HG03342 (cell line): Measurements from ENCODE around the gene PRPF6.
"Not testable (repeated sequence)": the region's sequence is repeated elsewhere in the genome, so short reads cannot be mapped to it uniquely, and the experiment has no call there.

Source experiments
- ATAC-seq: cut with Tn5 transposase; IDR thresholded peaks from one replicate; pipeline ENCODE4 v1.9.1; 2021; ENCODE audit warnings: mild to moderate bottlenecking, moderate library complexity; ENCODE audit not compliant: unreplicated experiment

The PRPF6 gene

GRCh38 chr20:64010711-64011237 is 29.8 kb downstream of the PRPF6 start:
- no peak for ATAC-seq

- ATAC-seq = no peak
These were observed 30.4 kb downstream of the PRPF6 start for GRCh38 chr20:64011366-64011779.

GRCh38 chr20:64012385-64013154 is 31.6 kb downstream of the PRPF6 start:
- ATAC-seq = not testable (repeated sequence)

GRCh38 chr20:64015635-64016034 is 34.7 kb downstream of the PRPF6 start:
- no peak for ATAC-seq

GRCh38 chr20:64021124-64021975 is 40.4 kb downstream of the PRPF6 start:
- ATAC-seq = no peak

- ATAC-seq = no peak
These were observed 41.9 kb downstream of the PRPF6 start for GRCh38 chr20:64022671-64023360.

GRCh38 chr20:64023361-64024140 is 42.6 kb downstream of the PRPF6 start:
- ATAC-seq = no peak

GRCh38 chr20:64024141-64024990 is 43.4 kb downstream of the PRPF6 start:
- ATAC-seq = no peak

GRCh38 chr20:64025101-64025825 is 44.3 kb downstream of the PRPF6 start:
- ATAC-seq = no peak

- no peak for ATAC-seq
These were observed 45.0 kb downstream of the PRPF6 start for GRCh38 chr20:64025826-64026412.

- no peak for ATAC-seq
These were observed 47.2 kb downstream of the PRPF6 start for GRCh38 chr20:64027981-64028685.

- ATAC-seq = no peak
These were observed 48.6 kb downstream of the PRPF6 start for GRCh38 chr20:64029293-64030117.

GRCh38 chr20:64030371-64031134 is 49.6 kb downstream of the PRPF6 start:
- ATAC-seq = no peak

- ATAC-seq = no peak
These were observed 50.9 kb downstream of the PRPF6 start for GRCh38 chr20:64031822-64032314.

GRCh38 chr20:64032706-64033624 is 52.0 kb downstream of the PRPF6 start:
- ATAC-seq = no peak
